OCI-LY1 (cell line): ENCODE data around the gene MYO10.

Experiments used
- CTCF ChIP-seq: fragments of 200-600 bp; sonication (generic), shearing (Covaris generic); IDR thresholded peaks from 2 replicates; pipeline ENCODE4 v1.5.1; 2017; ENCODE audit warnings: mild to moderate bottlenecking, antibody characterized with exemption, low read length, moderate library complexity, mixed read lengths
- EZH2 ChIP-seq: fragments of 200-600 bp; sonication (generic), shearing (Covaris generic); IDR thresholded peaks from 2 replicates; pipeline ENCODE4 v1.8.0; 2017; ENCODE audit warnings: borderline replicate concordance, mixed run types, mild to moderate bottlenecking, antibody characterized with exemption, low read length, moderate library complexity, mixed read lengths

- TF ChIP-seq CTCF (no peak), EZH2 (no peak)
These were observed 86.3 kb downstream of the MYO10 start for GRCh38 chr5:16849775-16850174.
